ENCODE measurements around the gene SOCS7. TPM values are rescaled to one million over a fixed set of nuclear protein-coding genes. Genes with fewer than 3 reads are reported as not detected.

The SOCS7 gene
- total RNA-seq, 1 experiment from 2014 or later = 31.0 TPM

DNA sequence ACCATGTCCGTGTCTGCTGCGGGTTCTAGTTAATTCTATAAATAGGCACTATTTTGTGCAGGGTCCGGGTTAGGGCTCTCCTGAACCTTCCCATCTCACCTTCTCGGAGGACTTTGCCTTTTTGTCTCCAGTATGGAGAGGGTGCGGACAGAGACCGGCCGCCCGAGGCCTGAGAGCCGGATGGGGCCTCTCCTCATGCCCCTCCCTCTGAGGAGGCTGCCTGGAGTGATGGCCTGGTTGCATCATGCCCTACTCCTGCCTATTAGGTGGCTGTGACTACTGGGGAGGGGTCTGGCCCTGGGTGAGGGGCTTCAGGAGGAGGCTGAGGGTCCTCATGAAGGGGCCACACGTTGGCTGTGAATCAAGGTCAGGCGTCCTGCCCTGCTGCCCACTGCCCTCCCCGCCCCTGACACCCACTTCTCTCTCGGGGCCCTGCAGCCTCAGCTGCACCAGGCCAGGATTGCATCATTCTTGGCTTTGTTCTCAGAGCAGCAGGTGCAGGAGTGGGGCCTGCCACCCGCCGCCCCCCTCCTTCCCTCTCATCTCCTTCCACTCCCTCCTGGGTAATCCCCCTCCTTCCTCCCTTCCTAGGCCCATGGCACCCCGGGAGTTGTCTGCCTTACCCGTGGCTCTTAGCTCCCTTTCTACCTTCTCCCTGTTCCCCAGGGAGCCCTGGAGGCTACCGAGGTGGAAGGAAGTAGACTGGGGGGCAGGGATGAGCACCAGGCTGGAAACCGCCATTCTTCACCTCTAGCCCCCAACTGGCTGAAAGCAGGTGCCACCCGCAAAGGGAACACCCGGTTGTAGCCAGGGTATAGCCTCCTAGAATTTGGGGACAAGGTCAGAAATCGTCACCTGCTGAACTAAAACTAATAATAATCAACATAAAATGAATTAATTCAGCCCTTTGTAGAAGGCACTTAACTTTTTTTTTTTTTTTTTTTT is 63.9 kb downstream of the SOCS7 start:
- intact Hi-C loops (cut with micrococcal nuclease; ENCODE audit: unreplicated experiment) (loop anchor here (2.0 kb wide), 1 partner anchor 65 kb away; the partner anchor contains the start of gene SOCS7), in situ Hi-C loops (cut with HindIII; ENCODE audit: low pct_unique_long_range_greater_than_20kb, low sequenced_read_pairs) (no loop called here)
- TF ChIP-seq, protein P1, sequence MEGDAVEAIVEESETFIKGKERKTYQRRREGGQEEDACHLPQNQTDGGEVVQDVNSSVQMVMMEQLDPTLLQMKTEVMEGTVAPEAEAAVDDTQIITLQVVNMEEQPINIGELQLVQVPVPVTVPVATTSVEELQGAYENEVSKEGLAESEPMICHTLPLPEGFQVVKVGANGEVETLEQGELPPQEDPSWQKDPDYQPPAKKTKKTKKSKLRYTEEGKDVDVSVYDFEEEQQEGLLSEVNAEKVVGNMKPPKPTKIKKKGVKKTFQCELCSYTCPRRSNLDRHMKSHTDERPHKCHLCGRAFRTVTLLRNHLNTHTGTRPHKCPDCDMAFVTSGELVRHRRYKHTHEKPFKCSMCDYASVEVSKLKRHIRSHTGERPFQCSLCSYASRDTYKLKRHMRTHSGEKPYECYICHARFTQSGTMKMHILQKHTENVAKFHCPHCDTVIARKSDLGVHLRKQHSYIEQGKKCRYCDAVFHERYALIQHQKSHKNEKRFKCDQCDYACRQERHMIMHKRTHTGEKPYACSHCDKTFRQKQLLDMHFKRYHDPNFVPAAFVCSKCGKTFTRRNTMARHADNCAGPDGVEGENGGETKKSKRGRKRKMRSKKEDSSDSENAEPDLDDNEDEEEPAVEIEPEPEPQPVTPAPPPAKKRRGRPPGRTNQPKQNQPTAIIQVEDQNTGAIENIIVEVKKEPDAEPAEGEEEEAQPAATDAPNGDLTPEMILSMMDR (IDR thresholded peaks at IDR 0.05) = no peak
- TF ChIP-seq POLR2AphosphoS5 (IDR thresholded peaks at IDR 0.05; ENCODE audit: low read depth, low read length) (no peak; the same call in 1 of the 2 replicates), TCF7L2 (IDR thresholded peaks at IDR 0.05; ENCODE audit: low read depth, low read length) (no peak)
- BruUV-seq (replicated peaks) = no TSS peak
- no peak for DNase-seq (ENCODE audit: low read depth, low spot score)
- Histone ChIP-seq H3K36me3 (ENCODE audit: control insufficient read depth, insufficient read depth, low read length) (no peaks in the 10 kb centered on the region), H3K9me3 (ENCODE audit: control insufficient read depth, insufficient read depth, low read depth, low read length) (no peaks in the 10 kb centered on the region), H3K27me3 (ENCODE audit: control insufficient read depth, insufficient read depth, low read length) (no peaks in the 10 kb centered on the region), H3K4me3 (ENCODE audit: low read depth in 2 of 2, low read length in 2 of 2) (peak overlapping the region; percentile 26 to 43), H3K4me1 (ENCODE audit: control insufficient read depth, insufficient read depth, low read length) (peaks cover 4% of the 10 kb centered on the region; the same call in 1 of the 2 replicates), H3K27ac (ENCODE audit: low read length) (peak overlapping the region; percentile 83; the same call in 1 of the 2 replicates)
- ChIA-PET POLR2A (interaction anchor here (1.0 kb wide), 1 partner anchor 66 kb away, joined by 3 read pairs; no protein-coding TSS in a partner anchor), CTCF (interaction anchor here (0.6 to 2.8 kb wide), 4 partner anchors 66 to 94 kb away, joined by 3 to 30 read pairs (median 7); no protein-coding TSS in a partner anchor)
- ATAC-seq = peak; percentile 62; the same call in 1 of the 2 replicates

DNA sequence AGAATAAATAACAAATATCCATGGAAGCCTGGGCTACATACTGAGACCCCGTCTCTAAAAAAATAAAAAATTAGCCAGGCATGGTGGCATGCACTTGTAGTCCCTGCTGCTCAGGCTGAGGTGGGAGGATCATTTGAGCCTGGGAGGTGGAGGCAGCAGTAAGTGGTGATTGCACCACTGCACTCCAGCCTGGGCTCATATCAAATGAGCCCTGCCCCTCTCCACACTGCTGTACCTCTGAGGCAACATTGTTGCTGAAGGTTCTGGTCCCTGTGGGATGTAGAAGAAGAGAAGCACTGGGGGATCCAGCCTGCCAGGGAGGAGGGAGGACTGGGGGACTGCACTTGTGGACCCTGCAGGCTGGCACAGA is 65.2 kb downstream of the SOCS7 start:
- DNase-seq (ENCODE audit: low read depth, low spot score) = no peak
- in situ Hi-C loops (cut with HindIII; ENCODE audit: low pct_unique_long_range_greater_than_20kb, low sequenced_read_pairs) (no loop called here), intact Hi-C loops (cut with micrococcal nuclease; ENCODE audit: unreplicated experiment) (no loop called here)
- TF ChIP-seq, protein P2, sequence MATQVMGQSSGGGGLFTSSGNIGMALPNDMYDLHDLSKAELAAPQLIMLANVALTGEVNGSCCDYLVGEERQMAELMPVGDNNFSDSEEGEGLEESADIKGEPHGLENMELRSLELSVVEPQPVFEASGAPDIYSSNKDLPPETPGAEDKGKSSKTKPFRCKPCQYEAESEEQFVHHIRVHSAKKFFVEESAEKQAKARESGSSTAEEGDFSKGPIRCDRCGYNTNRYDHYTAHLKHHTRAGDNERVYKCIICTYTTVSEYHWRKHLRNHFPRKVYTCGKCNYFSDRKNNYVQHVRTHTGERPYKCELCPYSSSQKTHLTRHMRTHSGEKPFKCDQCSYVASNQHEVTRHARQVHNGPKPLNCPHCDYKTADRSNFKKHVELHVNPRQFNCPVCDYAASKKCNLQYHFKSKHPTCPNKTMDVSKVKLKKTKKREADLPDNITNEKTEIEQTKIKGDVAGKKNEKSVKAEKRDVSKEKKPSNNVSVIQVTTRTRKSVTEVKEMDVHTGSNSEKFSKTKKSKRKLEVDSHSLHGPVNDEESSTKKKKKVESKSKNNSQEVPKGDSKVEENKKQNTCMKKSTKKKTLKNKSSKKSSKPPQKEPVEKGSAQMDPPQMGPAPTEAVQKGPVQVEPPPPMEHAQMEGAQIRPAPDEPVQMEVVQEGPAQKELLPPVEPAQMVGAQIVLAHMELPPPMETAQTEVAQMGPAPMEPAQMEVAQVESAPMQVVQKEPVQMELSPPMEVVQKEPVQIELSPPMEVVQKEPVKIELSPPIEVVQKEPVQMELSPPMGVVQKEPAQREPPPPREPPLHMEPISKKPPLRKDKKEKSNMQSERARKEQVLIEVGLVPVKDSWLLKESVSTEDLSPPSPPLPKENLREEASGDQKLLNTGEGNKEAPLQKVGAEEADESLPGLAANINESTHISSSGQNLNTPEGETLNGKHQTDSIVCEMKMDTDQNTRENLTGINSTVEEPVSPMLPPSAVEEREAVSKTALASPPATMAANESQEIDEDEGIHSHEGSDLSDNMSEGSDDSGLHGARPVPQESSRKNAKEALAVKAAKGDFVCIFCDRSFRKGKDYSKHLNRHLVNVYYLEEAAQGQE (IDR thresholded peaks at IDR 0.05; ENCODE audit: insufficient read depth in 1 of 2, low read depth in 2 of 2, low read length in 1 of 2) = no peak
- TF ChIP-seq SIN3A (IDR thresholded peaks at IDR 0.05; ENCODE audit: borderline replicate concordance, insufficient read depth, low read depth, low read length) (no peak), TCF7L2 (IDR thresholded peaks at IDR 0.05; ENCODE audit: low read depth, low read length) (no peak), POLR2AphosphoS5 (IDR thresholded peaks at IDR 0.05; ENCODE audit: low read depth, low read length) (no peak)
- TF ChIP-seq, protein P1 (IDR thresholded peaks at IDR 0.05) = no peak
- Histone ChIP-seq H3K36me3 (ENCODE audit: control insufficient read depth, insufficient read depth, low read length) (no peaks in the 10 kb centered on the region), H3K9me3 (ENCODE audit: control insufficient read depth, insufficient read depth, low read depth, low read length) (no peaks in the 10 kb centered on the region), H3K4me3 (ENCODE audit: low read depth in 2 of 2, low read length in 2 of 2) (no peak overlapping the region), H3K27ac (ENCODE audit: low read length) (peak overlapping the region; percentile 48; the same call in 1 of the 2 replicates), H3K4me1 (ENCODE audit: control insufficient read depth, insufficient read depth, low read length) (peaks cover 4% of the 10 kb centered on the region), H3K27me3 (ENCODE audit: control insufficient read depth, insufficient read depth, low read length) (no peaks in the 10 kb centered on the region)
- POLR2A ChIA-PET = no interaction called here
- no TSS peak for BruUV-seq (replicated peaks)
- ATAC-seq = no peak
- CTCF ChIA-PET = no interaction called here

Data from Panc1 (cell line).